Ovary (tissue), 3 donors: ENCODE measurements around the gene SH3RF1.

Experiments
- CTCF ChIP-seq, 3 donors: fragments of 450-650 bp in 2 of 3; fragments of 200-600 bp in 1 of 3; IDR thresholded peaks; one replicate each; pipeline versions ENCODE4 v1.5.1 to v1.8.0; 2016 to 2022; ENCODE audit warnings: antibody characterized with exemption in 3 of 3, mild to moderate bottlenecking in 1 of 3
- EP300 ChIP-seq: sonication (generic); formaldehyde crosslinking; IDR thresholded peaks from one replicate; pipeline ENCODE4 v1.6.1; 2017; ENCODE audit warnings: antibody characterized with exemption
- POLR2A ChIP-seq: fragments of 450-650 bp; IDR thresholded peaks from one replicate; pipeline ENCODE4 v1.6.1; 2017; ENCODE audit warnings: antibody characterized with exemption, mild to moderate bottlenecking, moderate library complexity
- donor health status: DM: no; HTN: no; CAD: no.

- TF ChIP-seq CTCF (IDR thresholded peaks at IDR 0.05) (no peak), POLR2A (no peak), EP300 (no peak)
These were observed 174.5 kb downstream of the SH3RF1 start for GRCh38 chr4:169096221-169096620.
